K562 (cell line): ENCODE results near the gene RNF17. TPM values are rescaled to one million over a fixed set of nuclear protein-coding genes. Genes with fewer than 3 reads are reported as not detected.

Source experiments
- ATAC-seq: fragments of 200-7000 bp; cut with Tn5 transposase; 3 replicates; pipeline ENCODE4 v1.9.1; 2020; ENCODE audit warnings: moderate library complexity
- BruUV-seq: library from RNA; stranded (reverse); fragments of 400-500 nt; replicated peaks from 2 replicates; lab custom pipeline; 2021; lab: Mats Ljungman, UMichigan
- CTCF ChIA-PET: fragments of 300-600 bp; formaldehyde crosslinking; extraction: SDS; loops from one replicate; lab custom pipeline; 2021; ENCODE audit warnings: low intra/inter-chr PET ratio; lab: Yijun Ruan, JAX
- POLR2A ChIA-PET: fragments of 300-600, 350-650 bp; sonication (Branson Sonifier 250); formaldehyde crosslinking; extraction: SDS; loops from one replicate; lab custom pipeline; 2021; ENCODE audit warnings: antibody characterized with exemption, inconsistent platforms; lab: Yijun Ruan, JAX
- DNase-seq, 4 experiments: peaks; one replicate each; pipeline versions ENCODE4 v3.0.0 to v3.0.0-alpha.2; 2011 to 2018; ENCODE audit warnings: low spot score in 3 of 4, mixed read lengths in 3 of 4; ENCODE audit errors: extremely low read depth in 1 of 4
- FAIRE-seq: peaks from 2 replicates; lab custom pipeline; 2011; peaks lifted over from hg19 to GRCh38; lab: Jason Lieb, UNC
- H2AFZ ChIP-seq: 2 replicates; pipeline ENCODE4 v1.6.0; 2011; ENCODE audit warnings: low read depth, low read length, control low read depth, inconsistent platforms
- H3K27ac ChIP-seq: fragments of 200-600 bp; 3 replicates; pipeline ENCODE4 v1.8.0; 2011; ENCODE audit warnings: low read depth, mild to moderate bottlenecking, control low read depth, inconsistent platforms, low read length, moderate library complexity, mixed read lengths; ENCODE audit errors: extremely low read depth
- H3K27me3 ChIP-seq, 2 experiments: fragments of 300-600 bp in 1 of 2; 2 replicates in 1 of 2; 3 replicates in 1 of 2; pipeline versions ENCODE4 v1.6.0 to v1.8.0; 2011; ENCODE audit warnings: inconsistent platforms in 2 of 2, low read length in 2 of 2, mild to moderate bottlenecking in 1 of 2, mixed read lengths in 1 of 2, moderate library complexity in 1 of 2; ENCODE audit not compliant: control insufficient read depth in 2 of 2, insufficient read depth in 2 of 2
- H3K36me3 ChIP-seq: fragments of 300-600 bp; 3 replicates; pipeline ENCODE4 v1.8.0; 2011; ENCODE audit warnings: mild to moderate bottlenecking, low read length, inconsistent platforms; ENCODE audit not compliant: control insufficient read depth, insufficient read depth
- H3K4me1 ChIP-seq, 2 experiments: fragments of 200-600 bp in 1 of 2; replicated peaks in 1 of 2; 2 replicates in 1 of 2; 3 replicates in 1 of 2; pipeline versions ENCODE4 v1.5.1 to v1.8.0; 2011; ENCODE audit warnings: inconsistent platforms in 2 of 2, low read length in 2 of 2, mild to moderate bottlenecking in 1 of 2, mixed read lengths in 1 of 2, moderate library complexity in 1 of 2; ENCODE audit not compliant: control insufficient read depth in 2 of 2, insufficient read depth in 2 of 2
- H3K4me2 ChIP-seq: 2 replicates; pipeline ENCODE4 v1.6.1; 2011; ENCODE audit warnings: low read length, control low read depth, inconsistent platforms, mixed read lengths; ENCODE audit not compliant: insufficient read depth
- H3K4me3 ChIP-seq: fragments of 200-600 bp; sonication (generic), shearing (Covaris generic); 2 replicates; pipeline ENCODE4 v1.5.1; 2016; ENCODE audit warnings: control low read depth, inconsistent platforms
- H3K79me2 ChIP-seq: fragments of 200-600 bp; 3 replicates; pipeline ENCODE4 v1.8.0; 2011; ENCODE audit warnings: low read length, inconsistent platforms; ENCODE audit not compliant: control insufficient read depth, insufficient read depth
- H3K9ac ChIP-seq, 2 experiments: 2 replicates each; pipeline versions ENCODE4 v1.6.0 to v1.6.1; 2011; ENCODE audit warnings: low read depth in 2 of 2, low read length in 2 of 2, control low read depth in 1 of 2, inconsistent platforms in 1 of 2, mild to moderate bottlenecking in 1 of 2, mixed read lengths in 1 of 2; ENCODE audit not compliant: insufficient read depth in 1 of 2
- H3K9me1 ChIP-seq: one replicate; pipeline ENCODE4 v1.6.0; 2011; ENCODE audit warnings: inconsistent platforms, mild to moderate bottlenecking, low read length, moderate library complexity; ENCODE audit not compliant: control insufficient read depth, insufficient read depth
- H3K9me3 ChIP-seq: replicated peaks from 2 replicates; pipeline ENCODE4 v1.5.1; 2011; ENCODE audit warnings: low read depth, low read length, inconsistent platforms; ENCODE audit not compliant: control insufficient read depth, insufficient read depth
- H4K20me1 ChIP-seq: replicated peaks from 2 replicates; pipeline ENCODE4 v1.6.1; 2011; ENCODE audit warnings: low read length, inconsistent platforms, mixed read lengths; ENCODE audit not compliant: control insufficient read depth, insufficient read depth
- AFF1 ChIP-seq, 2 experiments: fragments of 450-650 bp; IDR thresholded peaks; 2 replicates each; pipeline ENCODE4 v1.6.1; 2018; ENCODE audit warnings: mild to moderate bottlenecking in 2 of 2, low read depth in 1 of 2; ENCODE audit not compliant: partially characterized antibody in 2 of 2
- CUX1 ChIP-seq: fragments of 200-800 bp; sonication (Bioruptor generic); IDR thresholded peaks from 2 replicates; pipeline ENCODE4 v1.6.1; 2016; ENCODE audit warnings: missing genetic modification characterization, missing compliant biosample characterization
- DNMT1 ChIP-seq: fragments of 450-650 bp; IDR thresholded peaks from 2 replicates; pipeline ENCODE4 v1.6.1; 2016; ENCODE audit warnings: antibody characterized with exemption, mild to moderate bottlenecking
- EWSR1 ChIP-seq: fragments of 450-650 bp; IDR thresholded peaks from 2 replicates; pipeline ENCODE4 v1.6.1; 2018; ENCODE audit warnings: borderline replicate concordance, mild to moderate bottlenecking, low read depth, moderate library complexity; ENCODE audit not compliant: partially characterized antibody
- MAFK ChIP-seq: IDR thresholded peaks from 2 replicates; pipeline ENCODE4 v1.6.1; 2011; ENCODE audit warnings: low read length, improper control_type of control experiment
- MIER1 ChIP-seq: fragments of 450-650 bp; IDR thresholded peaks from 2 replicates; pipeline ENCODE4 v1.6.1; 2016; ENCODE audit warnings: antibody characterized with exemption, mild to moderate bottlenecking, low read depth
- NFE2 ChIP-seq: IDR thresholded peaks from 2 replicates; pipeline ENCODE4 v1.6.1; 2014; ENCODE audit warnings: antibody characterized with exemption, low read depth
- NFXL1 ChIP-seq: fragments of 450-650 bp; formaldehyde crosslinking; IDR thresholded peaks from 2 replicates; pipeline ENCODE4 v1.4.0; 2021; ENCODE audit warnings: mild to moderate bottlenecking
- NR2C1 ChIP-seq, 2 experiments: fragments of 450-650 bp; IDR thresholded peaks; 2 replicates each; pipeline ENCODE4 v1.6.1; 2017; ENCODE audit warnings: mild to moderate bottlenecking in 2 of 2, antibody characterized with exemption in 1 of 2, inconsistent platforms in 1 of 2, missing compliant biosample characterization in 1 of 2, missing genetic modification characterization in 1 of 2
- STAG1 ChIP-seq: sonication (generic); formaldehyde crosslinking; IDR thresholded peaks from 2 replicates; pipeline ENCODE4 v1.5.0; 2020; ENCODE audit warnings: missing genetic modification reagents, borderline replicate concordance
- ZNF197 ChIP-seq: fragments of 200-800 bp; sonication (Bioruptor generic); IDR thresholded peaks from 2 replicates; pipeline ENCODE4 v1.6.1; 2016; ENCODE audit warnings: low read depth, missing genetic modification characterization, missing compliant biosample characterization
- WGBS: fragments of 100-300 bp; shearing (Covaris generic); methylation state at CpG from one replicate; pipeline ENCODE4 v1.1.6; 2016; ENCODE audit warnings: low coverage, mixed read lengths; ENCODE audit not compliant: insufficient coverage; ENCODE audit errors: missing lambda C conversion rate; 5-methylcytosine and 5-hydroxymethylcytosine counted together
- in situ Hi-C: fragments of 300-500 bp; cut with MboI; formaldehyde crosslinking; loops from 4 replicates; pipeline ENCODE4 v1.15.0; 2018; ENCODE audit warnings: inconsistent platforms, mixed read lengths
- intact Hi-C: fragments of 100-400 bp; cut with micrococcal nuclease; formaldehyde crosslinking; loops from 2 replicates; pipeline ENCODE4 v1.14.2; 2022
- polyA plus RNA-seq, 8 experiments: library from polyadenylated mRNA; depleted of rRNA in 4 of 8; stranded (reverse) in 5 of 8; unstranded in 3 of 8; fragments of >200 nt; fragmentation: Nextera tagmentation in 2 of 8; fragmentation: Illumina TruSeq in 1 of 8; extraction: Ambion mirVana in 2 of 8; extraction: Trizol in 1 of 8; gene quantifications; 2 replicates each; pipeline versions ENCODE4 v1.2.1 to v1.2.3, GENCODE V29; 2011 to 2014; ENCODE audit warnings: inconsistent platforms in 1 of 8, missing spikeins in 1 of 8
- total RNA-seq, 7 experiments: library from RNA; depleted of rRNA in 6 of 7; stranded (reverse); fragments of >200 nt in 6 of 7; fragmentation: Illumina TruSeq in 2 of 7; extraction: Trizol in 2 of 7; gene quantifications; 2 replicates each; pipeline versions ENCODE4 v1.2.1 to v1.2.3, GENCODE V29; 2011 to 2021; ENCODE audit warnings: low replicate concordance in 1 of 7

RNF17 gene
- total and polyA plus RNA-seq, 9 of the 15 experiments (the other 6 are each of a cell fraction or from before 2014, with no cell fraction given), result 0.11 to 0.90 (median 0.58) TPM

GRCh38 chr13:24834902-24835510 is 71.0 kb downstream of the RNF17 start:
- intact Hi-C loops (no loop called here), in situ Hi-C loops (no loop called here)
- ChIA-PET POLR2A (interaction anchor here (1.6 kb wide), 1 partner anchor 9 kb away, joined by 5 read pairs; no protein-coding TSS in a partner anchor), CTCF (no interaction called here)
- no peaks in the 10 kb centered on the region for H3K36me3 ChIP-seq
- H3K27ac ChIP-seq, result no peak overlapping the region
- peak overlapping the region; percentile 70 for H2AFZ ChIP-seq
- 35% methylated on average over 9 of the region's 9 CpGs for WGBS
- no TSS peak for BruUV-seq
- H3K27me3 ChIP-seq, result no peaks in the 10 kb centered on the region
- no peaks in the 10 kb centered on the region for H3K9me1 ChIP-seq
- H3K79me2 ChIP-seq, result no peaks in the 10 kb centered on the region
- no peaks in the 10 kb centered on the region for H4K20me1 ChIP-seq
- H3K4me1 ChIP-seq, result no peaks in the 10 kb centered on the region; a peak in 2 of 5 replicates
- FAIRE-seq (peak; percentile 26), DNase-seq (peak in 1 of 4 experiments; percentile 26), ATAC-seq (no peak)
- H3K4me3 ChIP-seq, result no peak overlapping the region
- no peak overlapping the region for H3K4me2 ChIP-seq
- H3K9ac ChIP-seq, result no peak overlapping the region
- H3K9me3 ChIP-seq, result no peaks in the 10 kb centered on the region
- TF ChIP-seq NFXL1 (CRISPR knock-in tag) (no peak), AFF1 (IDR thresholded peaks at IDR 0.05; ENCODE audit: low read depth in 1 of 2, partially characterized antibody in 2 of 2) (no peak), CUX1 (no peak), NFE2 (peak; percentile 79), EWSR1 (no peak), NR2C1 (IDR thresholded peaks at IDR 0.05) (no peak), NR2C1 (tag; IDR thresholded peaks at IDR 0.05) (no peak), MAFK (peak; percentile 28; the same call in 1 of the 2 replicates), MIER1 (no peak), ZNF197 (CRISPR knock-in tag) (no peak), DNMT1 (no peak), STAG1 (CRISPR knock-in tag) (no peak)
